A549 (cell line): ENCODE data around the gene SLAIN2.

Source experiments
- CBX8 ChIP-seq: fragments of 200-600 bp; sonication (generic); IDR thresholded peaks from 2 replicates; pipeline ENCODE4 v1.6.1; 2016
- CTCF ChIP-seq: fragments of >200 bp; sonication (Bioruptor Twin); formaldehyde crosslinking; IDR thresholded peaks from 3 replicates; pipeline ENCODE4 v1.5.1; 2016
- EHF ChIP-seq: fragments of 250-450 bp; sonication (Bioruptor Pico); IDR thresholded peaks from 2 replicates; pipeline ENCODE4 v1.5.0; 2020; ENCODE audit warnings: mild to moderate bottlenecking
- JUN ChIP-seq, 2 experiments: fragments of >200 bp; sonication (Bioruptor Twin); formaldehyde crosslinking; IDR thresholded peaks; 2 replicates in 1 of 2; 3 replicates in 1 of 2; pipeline ENCODE4 v1.6.1; 2016 to 2017
- MAFK ChIP-seq: fragments of 450-650 bp; IDR thresholded peaks from 2 replicates; pipeline ENCODE4 v1.6.1; 2014; ENCODE audit not compliant: partially characterized antibody
- MAZ ChIP-seq: fragments of 150-350 bp; IDR thresholded peaks from 2 replicates; pipeline ENCODE4 v1.6.1; 2014; ENCODE audit warnings: antibody characterized with exemption, low read depth, low read length, borderline replicate concordance
- MYC ChIP-seq: IDR thresholded peaks from 2 replicates; pipeline ENCODE4 v1.6.1; 2012; ENCODE audit warnings: mild to moderate bottlenecking, inconsistent platforms, low read length, improper control_type of control experiment, borderline replicate concordance
- NFE2L2 ChIP-seq: fragments of 150-350 bp; conservative IDR thresholded peaks from 2 replicates; pipeline ENCODE4 v1.6.1; 2014; ENCODE audit warnings: low read length
- NR3C1 ChIP-seq: fragments of >200 bp; sonication (Bioruptor Twin); formaldehyde crosslinking; IDR thresholded peaks from 3 replicates; pipeline ENCODE4 v1.6.1; 2017
- POLR2A ChIP-seq: IDR thresholded peaks from 2 replicates; pipeline ENCODE4 v1.6.1; 2012; ENCODE audit warnings: mild to moderate bottlenecking, low read length
- RFX5 ChIP-seq: fragments of 450-650 bp; IDR thresholded peaks from 2 replicates; pipeline ENCODE4 v1.7.1; 2014; ENCODE audit warnings: antibody characterized with exemption, mild to moderate bottlenecking, moderate library complexity
- TF ChIP-seq, protein P1 (sequence below): IDR thresholded peaks from 2 replicates; pipeline ENCODE4 v1.6.1; 2012

DNA sequence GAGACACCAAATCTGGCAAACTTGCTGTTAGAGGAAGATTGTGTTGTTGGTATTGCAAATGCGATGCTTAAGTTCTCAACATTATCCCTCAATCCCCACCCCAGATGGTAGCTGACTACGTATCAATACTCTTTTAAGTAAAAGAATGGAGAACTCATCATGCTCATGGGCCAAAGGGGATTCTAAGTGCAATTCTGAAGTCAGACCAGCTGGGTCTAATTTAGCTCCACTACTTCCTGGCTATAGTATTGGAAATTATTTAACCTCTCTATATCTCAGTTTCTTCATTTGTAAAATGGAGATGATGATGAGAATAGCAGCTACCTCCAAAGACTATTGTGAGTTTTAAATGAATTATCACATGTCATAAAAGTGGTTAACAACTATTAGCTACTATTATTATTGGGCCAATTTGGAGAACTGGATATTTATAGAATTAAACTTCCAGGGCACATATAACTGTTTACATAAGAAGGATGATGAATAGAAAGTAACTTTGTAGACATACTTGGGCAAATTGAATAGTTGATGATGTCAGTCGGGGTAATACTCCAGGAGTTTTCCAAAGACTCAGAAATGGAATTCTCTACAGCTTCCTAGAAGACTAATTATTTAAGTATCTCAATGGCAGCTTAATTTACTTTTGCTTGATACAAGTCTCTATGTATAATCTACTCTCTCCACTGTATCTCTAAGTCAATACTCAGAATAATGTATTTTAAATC lies 5.0 kb upstream of the SLAIN2 start:
- TF ChIP-seq EHF (CRISPR knock-in tag) (no peak), CTCF (no peak), MAFK (no peak), RFX5 (no peak), POLR2A (no peak), JUN (IDR thresholded peaks at IDR 0.05) (no peak), MYC (no peak), NFE2L2 (no peak), NR3C1 (no peak), MAZ (no peak), CBX8 (no peak)
- TF ChIP-seq, protein P1, sequence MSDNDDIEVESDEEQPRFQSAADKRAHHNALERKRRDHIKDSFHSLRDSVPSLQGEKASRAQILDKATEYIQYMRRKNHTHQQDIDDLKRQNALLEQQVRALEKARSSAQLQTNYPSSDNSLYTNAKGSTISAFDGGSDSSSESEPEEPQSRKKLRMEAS, result no peak
